ENCODE results near the gene MIAT.
A peak's percentile ranks its signal among the peaks of the same experiment; 100 is the strongest.

MIAT gene

GRCh38 chr22:26672590-26673468 lies 15.4 kb downstream of the MIAT start (continued):
- TF ChIP-seq ZNF202 (tag by site-specific recombination; IDR thresholded peaks at IDR 0.05; ENCODE audit: borderline replicate concordance) (no peak), ZSCAN30 (tag by site-specific recombination; IDR thresholded peaks at IDR 0.05) (peak; percentile 24; the same call in 1 of the 2 replicates), ZNF76 (tag by site-specific recombination; IDR thresholded peaks at IDR 0.05; ENCODE audit: borderline replicate concordance, low read depth) (no peak), PRDM4 (tag by site-specific recombination; IDR thresholded peaks at IDR 0.05) (no peak), PRDM6 (tag by site-specific recombination; IDR thresholded peaks at IDR 0.05) (no peak), ZNF350 (tag by site-specific recombination; IDR thresholded peaks at IDR 0.05) (no peak), ZEB2 (tag by site-specific recombination; IDR thresholded peaks at IDR 0.05) (0 out of 2 replicates have a peak, but pooled peaks have one; percentile 46), PBX3 (CRISPR knock-in tag; IDR thresholded peaks at IDR 0.05) (0 out of 2 replicates have a peak, but pooled peaks have one; percentile 4), ZNF530 (tag by site-specific recombination; IDR thresholded peaks at IDR 0.05; ENCODE audit: low read depth) (no peak), ZBTB21 (tag by site-specific recombination; IDR thresholded peaks at IDR 0.05) (peak; percentile 34; the same call in 1 of the 2 replicates), ZNF692 (tag by site-specific recombination; IDR thresholded peaks at IDR 0.05) (peak; percentile 54; the same call in 1 of the 2 replicates), KLF7 (tag by site-specific recombination; IDR thresholded peaks at IDR 0.05; ENCODE audit: borderline replicate concordance) (0 out of 2 replicates have a peak, but pooled peaks have one; percentile 21), GLIS1 (tag by site-specific recombination; IDR thresholded peaks at IDR 0.05) (peak; percentile 55; the same call in 1 of the 2 replicates), SP2 (tag by site-specific recombination; IDR thresholded peaks at IDR 0.05) (peak; percentile 94), ZNF16 (tag by site-specific recombination; IDR thresholded peaks at IDR 0.05; ENCODE audit: low read depth) (no peak), ZNF248 (tag by site-specific recombination; IDR thresholded peaks at IDR 0.05) (no peak), ZNF501 (tag by site-specific recombination; IDR thresholded peaks at IDR 0.05) (no peak), ZSCAN23 (tag by site-specific recombination; IDR thresholded peaks at IDR 0.05) (no peak), ZNF366 (tag by site-specific recombination; conservative IDR thresholded peaks at IDR 0.05) (no peak; the same call in none of the 2 replicates), KLF16 (tag by site-specific recombination; IDR thresholded peaks at IDR 0.05) (peak; percentile 96), SP3 (tag by site-specific recombination; IDR thresholded peaks at IDR 0.05) (peak; percentile 90), ZNF214 (tag by site-specific recombination; IDR thresholded peaks at IDR 0.05; ENCODE audit: borderline replicate concordance) (no peak), ZNF561 (tag by site-specific recombination; IDR thresholded peaks at IDR 0.05; ENCODE audit: borderline replicate concordance) (peak; percentile 87; the same call in 1 of the 2 replicates), ZNF629 (tag by site-specific recombination; IDR thresholded peaks at IDR 0.05) (peak; percentile 86)
- TF ChIP-seq, protein P1, sequence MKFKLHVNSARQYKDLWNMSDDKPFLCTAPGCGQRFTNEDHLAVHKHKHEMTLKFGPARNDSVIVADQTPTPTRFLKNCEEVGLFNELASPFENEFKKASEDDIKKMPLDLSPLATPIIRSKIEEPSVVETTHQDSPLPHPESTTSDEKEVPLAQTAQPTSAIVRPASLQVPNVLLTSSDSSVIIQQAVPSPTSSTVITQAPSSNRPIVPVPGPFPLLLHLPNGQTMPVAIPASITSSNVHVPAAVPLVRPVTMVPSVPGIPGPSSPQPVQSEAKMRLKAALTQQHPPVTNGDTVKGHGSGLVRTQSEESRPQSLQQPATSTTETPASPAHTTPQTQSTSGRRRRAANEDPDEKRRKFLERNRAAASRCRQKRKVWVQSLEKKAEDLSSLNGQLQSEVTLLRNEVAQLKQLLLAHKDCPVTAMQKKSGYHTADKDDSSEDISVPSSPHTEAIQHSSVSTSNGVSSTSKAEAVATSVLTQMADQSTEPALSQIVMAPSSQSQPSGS (tag by site-specific recombination; IDR thresholded peaks at IDR 0.05; ENCODE audit: low read depth) = no peak
- TF ChIP-seq, protein P2, sequence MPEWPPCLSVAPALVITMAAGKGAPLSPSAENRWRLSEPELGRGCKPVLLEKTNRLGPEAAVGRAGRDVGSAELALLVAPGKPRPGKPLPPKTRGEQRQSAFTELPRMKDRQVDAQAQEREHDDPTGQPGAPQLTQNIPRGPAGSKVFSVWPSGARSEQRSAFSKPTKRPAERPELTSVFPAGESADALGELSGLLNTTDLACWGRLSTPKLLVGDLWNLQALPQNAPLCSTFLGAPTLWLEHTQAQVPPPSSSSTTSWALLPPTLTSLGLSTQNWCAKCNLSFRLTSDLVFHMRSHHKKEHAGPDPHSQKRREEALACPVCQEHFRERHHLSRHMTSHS (tag by site-specific recombination; IDR thresholded peaks at IDR 0.05) = no peak
- TF ChIP-seq, protein P3, sequence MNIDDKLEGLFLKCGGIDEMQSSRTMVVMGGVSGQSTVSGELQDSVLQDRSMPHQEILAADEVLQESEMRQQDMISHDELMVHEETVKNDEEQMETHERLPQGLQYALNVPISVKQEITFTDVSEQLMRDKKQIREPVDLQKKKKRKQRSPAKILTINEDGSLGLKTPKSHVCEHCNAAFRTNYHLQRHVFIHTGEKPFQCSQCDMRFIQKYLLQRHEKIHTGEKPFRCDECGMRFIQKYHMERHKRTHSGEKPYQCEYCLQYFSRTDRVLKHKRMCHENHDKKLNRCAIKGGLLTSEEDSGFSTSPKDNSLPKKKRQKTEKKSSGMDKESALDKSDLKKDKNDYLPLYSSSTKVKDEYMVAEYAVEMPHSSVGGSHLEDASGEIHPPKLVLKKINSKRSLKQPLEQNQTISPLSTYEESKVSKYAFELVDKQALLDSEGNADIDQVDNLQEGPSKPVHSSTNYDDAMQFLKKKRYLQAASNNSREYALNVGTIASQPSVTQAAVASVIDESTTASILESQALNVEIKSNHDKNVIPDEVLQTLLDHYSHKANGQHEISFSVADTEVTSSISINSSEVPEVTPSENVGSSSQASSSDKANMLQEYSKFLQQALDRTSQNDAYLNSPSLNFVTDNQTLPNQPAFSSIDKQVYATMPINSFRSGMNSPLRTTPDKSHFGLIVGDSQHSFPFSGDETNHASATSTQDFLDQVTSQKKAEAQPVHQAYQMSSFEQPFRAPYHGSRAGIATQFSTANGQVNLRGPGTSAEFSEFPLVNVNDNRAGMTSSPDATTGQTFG (tag by site-specific recombination; IDR thresholded peaks at IDR 0.05; ENCODE audit: borderline replicate concordance) = no peak

Measured in HEK293 (cell line).